Bladder microvascular endothelial cell (primary cell): ENCODE measurements around the gene PROM1. TPM values are rescaled to one million over a fixed set of nuclear protein-coding genes. Genes with fewer than 3 reads are reported as not detected.

Experiments used
- total RNA-seq: library from RNA; depleted of rRNA; stranded (reverse); fragments of >200 nt; gene quantifications from 2 replicates; pipeline ENCODE4 v1.2.3, GENCODE V29; 2014

The PROM1 gene, protein sequence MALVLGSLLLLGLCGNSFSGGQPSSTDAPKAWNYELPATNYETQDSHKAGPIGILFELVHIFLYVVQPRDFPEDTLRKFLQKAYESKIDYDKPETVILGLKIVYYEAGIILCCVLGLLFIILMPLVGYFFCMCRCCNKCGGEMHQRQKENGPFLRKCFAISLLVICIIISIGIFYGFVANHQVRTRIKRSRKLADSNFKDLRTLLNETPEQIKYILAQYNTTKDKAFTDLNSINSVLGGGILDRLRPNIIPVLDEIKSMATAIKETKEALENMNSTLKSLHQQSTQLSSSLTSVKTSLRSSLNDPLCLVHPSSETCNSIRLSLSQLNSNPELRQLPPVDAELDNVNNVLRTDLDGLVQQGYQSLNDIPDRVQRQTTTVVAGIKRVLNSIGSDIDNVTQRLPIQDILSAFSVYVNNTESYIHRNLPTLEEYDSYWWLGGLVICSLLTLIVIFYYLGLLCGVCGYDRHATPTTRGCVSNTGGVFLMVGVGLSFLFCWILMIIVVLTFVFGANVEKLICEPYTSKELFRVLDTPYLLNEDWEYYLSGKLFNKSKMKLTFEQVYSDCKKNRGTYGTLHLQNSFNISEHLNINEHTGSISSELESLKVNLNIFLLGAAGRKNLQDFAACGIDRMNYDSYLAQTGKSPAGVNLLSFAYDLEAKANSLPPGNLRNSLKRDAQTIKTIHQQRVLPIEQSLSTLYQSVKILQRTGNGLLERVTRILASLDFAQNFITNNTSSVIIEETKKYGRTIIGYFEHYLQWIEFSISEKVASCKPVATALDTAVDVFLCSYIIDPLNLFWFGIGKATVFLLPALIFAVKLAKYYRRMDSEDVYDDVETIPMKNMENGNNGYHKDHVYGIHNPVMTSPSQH
- total RNA-seq: under 0.01 and 0.13 TPM in 2 replicates

DNA sequence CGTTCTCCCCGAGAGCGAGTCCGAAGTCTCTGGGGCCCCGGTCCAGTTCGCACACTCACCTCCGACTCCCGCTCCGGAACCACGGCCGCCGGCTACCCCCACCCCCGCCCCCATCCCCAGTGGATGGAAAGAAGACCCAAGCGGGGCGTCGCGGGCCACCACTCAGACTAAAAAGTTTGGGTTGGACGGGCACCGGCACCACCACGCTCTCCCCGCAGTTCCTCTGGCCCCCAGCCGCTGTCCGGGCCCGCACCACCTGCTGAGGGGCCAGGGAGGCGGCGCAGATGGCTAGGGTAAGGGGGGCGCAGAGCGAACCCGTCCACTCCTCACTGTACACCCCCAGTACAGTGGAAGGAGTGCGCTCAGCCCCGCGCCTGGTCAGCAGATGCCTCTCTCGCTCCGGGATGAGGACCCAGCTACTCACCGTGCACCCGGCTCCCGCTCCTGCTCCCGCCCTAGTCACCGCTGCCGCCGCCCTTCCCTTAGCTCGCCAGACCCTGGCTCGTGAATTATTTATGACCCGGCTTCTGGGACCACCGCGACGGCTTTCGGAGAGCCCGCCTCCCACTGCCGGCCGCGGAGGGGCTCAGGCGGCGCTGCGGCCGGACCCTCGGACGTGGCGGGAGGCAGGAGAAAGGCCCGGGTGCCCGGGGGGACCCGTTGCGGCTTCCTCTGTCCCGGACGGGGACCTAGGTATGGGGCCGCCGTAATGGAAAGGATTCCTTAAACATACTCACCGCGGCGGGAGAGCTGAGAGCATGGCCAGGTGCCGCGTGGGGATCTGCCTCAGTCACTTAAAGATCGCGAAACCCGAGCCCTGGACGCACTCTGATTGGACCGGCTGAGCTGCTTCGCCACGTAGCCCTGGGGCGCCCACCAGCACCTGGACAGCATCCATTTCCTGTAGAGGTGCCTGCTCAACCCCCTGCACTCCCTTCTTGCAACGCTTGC is at the start of gene PROM1:
Gene PROM1, minus strand, starts transcription at position 783 of the 951 bp plus-strand sequence. CDS start 8,117 bp downstream, outside the sequence.

DNA sequence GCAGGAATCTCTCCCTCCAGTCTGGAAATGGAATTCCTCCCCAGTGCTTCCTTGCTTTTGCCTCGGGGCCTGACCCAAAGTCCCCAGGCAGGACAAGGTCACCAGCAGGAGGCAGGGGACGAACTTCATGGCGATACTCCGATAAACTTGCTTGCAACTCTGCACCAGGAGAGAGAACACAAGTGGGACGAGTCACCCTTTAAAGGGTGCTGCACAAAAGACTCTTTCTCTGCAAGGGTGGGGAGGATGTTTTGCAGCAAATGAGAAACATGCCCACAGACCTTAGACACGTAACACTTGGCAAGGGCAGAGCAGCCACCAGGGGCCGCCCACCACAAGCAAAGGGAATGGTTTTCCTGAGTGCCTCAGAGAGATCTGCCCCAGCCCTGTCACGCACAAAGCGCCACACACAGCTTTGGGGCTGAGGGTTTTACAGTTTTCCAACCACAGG is 120.8 kb downstream of the PROM1 start, which contains the start of gene FGFBP2:
Gene FGFBP2, minus strand, starts transcription at position 175 of the 451 bp plus-strand sequence. Its CDS starts 46 bp downstream, at position 129.

DNA sequence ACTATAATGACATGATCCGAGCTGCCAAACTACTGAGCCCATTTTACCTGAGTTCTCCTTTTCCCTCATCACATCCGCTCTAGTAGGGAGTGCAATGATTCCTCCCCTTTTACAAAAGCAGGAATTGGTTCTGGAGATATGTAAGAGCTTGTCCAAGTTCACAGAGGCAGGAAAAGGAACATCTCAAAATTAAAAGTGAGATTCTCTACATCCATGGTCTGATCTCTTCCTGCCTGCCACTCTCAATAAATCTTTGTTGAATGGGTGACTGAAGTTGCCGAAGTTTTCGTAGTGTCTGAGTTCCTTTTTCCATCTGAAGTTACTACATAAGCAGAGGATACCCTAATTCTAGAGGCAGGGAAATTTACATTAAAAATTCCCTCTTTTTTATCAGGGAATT is 145.2 kb downstream of the PROM1 start, which contains the start of gene FGFBP1:
Gene FGFBP1, minus strand, starts transcription at position 101 of the 400 bp plus-strand sequence. CDS start 2,108 bp downstream, outside the sequence.

Other genes starting within 250 kb of the PROM1 start
- not detected in 2 replicates for gene FGFBP1, start 145.3 kb downstream of the PROM1 start, total RNA-seq
- not detected in 2 replicates for gene FGFBP2, start 120.8 kb downstream of the PROM1 start, total RNA-seq
- gene TAPT1, start 142.4 kb upstream of the PROM1 start, total RNA-seq: 6.8 and 23.5 TPM in 2 replicates